Measurements from ENCODE around the gene MIOX.

Gene MIOX

GRCh38 chr22:50455201-50455600, 31.5 kb upstream of the MIOX start:
- no peak for DNase-seq

GRCh38 chr22:50456026-50456425, 30.6 kb upstream of the MIOX start:
- DNase-seq: no peak

DNA sequence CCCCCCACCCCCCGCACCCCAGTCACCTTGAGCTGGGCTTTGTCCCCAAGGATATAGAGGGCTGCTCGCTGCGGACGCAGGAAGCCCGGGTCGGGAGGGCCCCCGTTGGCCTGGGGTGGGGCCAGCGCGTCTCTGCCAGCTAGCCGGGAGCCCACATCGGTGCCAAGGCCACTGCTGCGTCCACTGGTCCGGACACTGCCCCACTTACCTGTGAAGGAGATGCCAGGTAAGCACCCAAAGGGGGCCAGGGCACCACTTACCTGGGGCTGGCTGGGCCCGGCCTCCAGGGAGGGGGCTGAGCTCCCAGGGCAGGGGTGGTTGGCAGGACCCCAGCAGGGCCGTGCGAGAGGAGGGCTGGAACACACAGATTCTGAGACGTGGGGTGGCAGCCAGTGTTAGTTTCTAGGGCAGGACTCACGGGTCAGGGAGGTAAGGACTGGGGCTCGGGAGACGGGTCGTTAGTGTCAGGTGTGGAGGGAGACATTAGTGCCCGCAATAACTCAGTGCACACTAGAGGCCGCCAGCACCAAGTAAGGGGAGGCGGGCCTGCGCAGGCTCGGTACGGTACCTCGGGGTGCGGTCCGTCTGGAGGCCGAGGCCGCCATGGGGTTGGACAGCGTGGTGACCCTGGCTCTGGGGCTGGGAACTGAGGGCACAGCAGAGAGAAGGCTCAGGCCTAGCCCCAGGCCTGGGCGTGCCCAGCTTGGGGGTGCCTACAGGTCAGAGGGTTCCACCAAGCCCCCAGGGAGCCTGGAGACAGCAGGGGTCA, 30.0 kb upstream of the MIOX start:
- DNase-seq: no peak

DNA sequence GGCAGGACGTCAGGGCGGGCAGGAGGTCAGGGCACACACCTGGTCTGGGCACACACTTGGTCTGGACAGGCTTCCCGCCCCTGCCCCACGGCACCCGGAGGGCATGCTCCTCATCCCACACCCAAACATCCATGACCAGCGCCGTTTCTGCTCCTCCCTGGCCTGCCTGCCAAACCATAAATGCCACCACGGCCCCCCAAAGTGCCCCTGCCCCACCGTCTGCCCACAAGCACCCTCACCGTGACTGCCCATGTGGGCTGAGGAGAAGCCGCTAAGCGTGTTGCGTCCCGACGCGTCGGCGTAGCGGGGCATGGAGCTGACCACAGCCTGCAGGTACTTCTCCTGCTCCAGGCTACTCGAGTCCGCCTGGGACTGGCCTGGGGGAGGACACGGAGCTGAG, 27.6 kb upstream of the MIOX start:
- no peak for DNase-seq

GRCh38 chr22:50459496-50460140, 27.0 kb upstream of the MIOX start:
- no peak for DNase-seq

GRCh38 chr22:50460938-50461337, 25.7 kb upstream of the MIOX start:
- DNase-seq: no peak

- no peak for DNase-seq
These were observed 25.1 kb upstream of the MIOX start for GRCh38 chr22:50461536-50461935.

DNA sequence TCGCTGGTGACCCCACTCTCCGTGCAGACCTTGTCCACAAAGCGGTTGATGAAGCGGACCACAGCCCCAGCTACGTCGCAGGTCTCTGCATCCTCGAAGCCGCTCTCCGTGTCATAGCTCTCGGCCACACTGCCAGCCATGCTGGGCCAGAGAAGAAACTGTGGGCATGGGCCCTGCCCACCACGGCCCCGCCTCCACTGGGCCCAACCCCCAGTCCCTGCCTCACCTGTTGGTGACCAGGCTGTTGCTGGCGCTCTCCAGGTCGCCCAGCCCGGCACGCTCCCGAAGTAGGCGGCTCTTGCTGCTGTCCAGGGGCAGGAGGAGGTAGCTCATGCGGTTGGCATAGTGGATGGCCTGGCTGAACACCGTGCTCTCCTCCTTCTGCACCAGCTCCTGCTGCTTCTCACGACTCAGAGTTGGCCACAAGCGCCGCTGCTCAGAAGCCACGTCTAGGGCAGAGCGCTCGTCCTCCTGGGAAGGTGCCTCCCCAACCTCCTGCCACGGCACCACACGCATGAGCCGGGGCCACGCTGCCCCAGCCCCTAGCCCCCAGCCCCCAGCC, 24.6 kb upstream of the MIOX start:
- no peak for DNase-seq

DNA sequence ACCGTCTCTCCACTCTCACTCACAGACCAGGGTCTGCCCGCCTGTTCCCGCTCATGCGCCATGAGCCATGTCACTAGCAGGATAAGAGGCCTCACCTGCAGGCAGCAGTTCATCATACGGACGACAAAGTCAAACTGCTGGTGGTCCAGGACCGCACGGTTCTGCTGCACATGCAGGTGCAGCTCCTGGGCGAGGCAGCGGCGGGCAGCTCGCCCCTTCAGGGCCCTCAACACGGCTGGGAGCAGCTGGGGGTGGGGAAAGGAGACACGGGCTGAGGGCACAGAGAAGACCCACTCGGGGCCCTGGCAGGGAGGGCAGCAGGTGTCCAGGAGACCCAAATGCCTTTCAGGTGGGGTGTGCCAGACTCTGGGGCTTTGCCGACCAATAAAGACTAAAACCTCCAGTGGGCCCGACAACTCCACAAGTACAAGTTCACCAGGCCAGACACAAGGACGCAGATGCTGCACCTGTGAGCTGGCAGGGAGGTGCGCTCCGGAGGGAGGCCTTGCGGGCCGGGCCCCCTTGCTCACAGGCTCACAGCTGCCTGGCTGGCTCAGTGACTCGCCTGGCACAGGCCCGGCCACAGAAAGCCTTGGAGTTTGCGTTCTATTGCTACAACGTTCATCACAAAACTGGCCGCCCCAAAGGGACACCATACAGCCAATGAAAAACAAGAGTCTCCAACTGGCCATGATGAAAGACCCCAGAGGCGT, 23.3 kb upstream of the MIOX start:
- no peak for DNase-seq

DNA sequence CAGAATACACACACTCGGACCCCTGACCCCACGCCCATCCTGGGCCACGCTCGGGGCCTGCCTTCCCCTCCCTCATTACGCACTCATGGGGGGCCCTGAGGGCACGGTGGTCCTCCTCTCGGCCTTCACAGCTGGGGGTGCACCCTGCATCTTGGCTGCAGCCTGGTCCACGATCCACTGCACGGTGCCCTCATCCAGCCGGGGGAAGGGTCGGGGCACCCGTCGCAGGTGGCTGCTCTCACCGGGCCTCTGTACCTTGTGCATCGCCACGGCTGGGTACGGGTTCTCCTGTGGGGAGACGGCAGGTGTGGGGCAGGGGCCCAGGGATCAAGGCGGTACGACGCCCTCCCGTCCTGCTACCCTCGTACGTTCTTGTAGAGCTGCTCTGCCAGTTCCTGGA, 22.2 kb upstream of the MIOX start:
- no peak for DNase-seq

DNA sequence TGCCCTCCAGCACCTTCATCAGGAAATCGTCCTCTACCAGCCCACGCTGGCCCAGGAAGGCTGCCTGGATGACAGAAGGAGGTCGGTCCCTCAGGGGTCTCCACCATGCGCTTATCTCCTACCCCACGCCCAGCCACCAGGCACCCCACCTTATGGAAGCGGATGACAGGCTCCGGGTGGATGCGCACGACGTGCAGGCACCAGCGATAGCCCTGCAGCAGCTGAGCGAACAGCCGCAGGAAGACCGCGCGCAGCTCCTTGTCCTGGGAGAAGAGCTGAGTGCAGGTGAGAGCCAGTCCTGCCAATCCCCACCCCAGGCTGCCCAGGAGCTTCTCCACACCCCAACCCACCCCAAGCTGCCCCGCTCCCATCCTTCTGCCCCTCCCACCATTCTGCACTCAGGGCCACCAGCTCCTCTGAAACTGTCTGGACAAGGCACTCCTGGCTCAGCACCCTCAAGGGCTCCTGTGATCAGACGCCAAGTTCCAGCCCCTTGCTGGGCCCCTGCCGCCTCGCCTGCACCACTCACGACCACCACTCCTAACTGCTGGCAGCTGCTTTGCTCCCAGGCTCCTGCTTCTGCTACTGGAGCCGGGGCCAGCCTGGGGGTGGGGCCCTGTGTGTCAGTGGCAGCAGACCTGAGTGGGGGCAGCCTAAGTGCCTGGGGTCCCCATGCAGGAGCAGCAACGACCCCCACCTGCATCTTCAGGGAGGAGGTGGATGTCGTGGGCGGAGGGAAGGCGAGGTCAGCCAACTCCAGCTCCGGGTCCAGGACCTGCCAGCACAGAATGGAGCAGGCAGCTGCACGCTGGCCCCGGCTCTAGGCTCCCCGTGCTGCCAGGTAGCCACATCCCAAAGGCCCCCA, 21.4 kb upstream of the MIOX start:
- DNase-seq: no peak

DNA sequence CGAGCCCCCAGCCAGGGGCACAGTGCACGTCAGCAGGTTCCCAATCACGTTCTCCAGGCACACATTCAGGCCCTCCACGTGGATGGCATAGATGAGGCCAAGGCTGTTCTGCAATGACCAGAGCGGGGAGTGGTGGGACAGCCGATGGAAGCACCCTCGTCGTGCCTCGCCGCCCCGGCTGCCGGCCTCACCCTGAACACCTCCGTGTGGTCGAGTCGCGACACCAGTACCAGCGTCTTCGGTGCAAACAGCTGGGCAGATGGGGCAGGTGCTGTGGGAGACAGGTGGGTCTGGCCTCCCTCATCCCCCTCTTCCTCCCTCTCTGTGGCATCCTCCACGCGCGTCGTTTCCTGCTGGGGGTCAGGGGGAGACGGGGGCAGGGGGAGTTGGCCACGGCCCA, 19.3 kb upstream of the MIOX start:
- no peak for DNase-seq

DNA sequence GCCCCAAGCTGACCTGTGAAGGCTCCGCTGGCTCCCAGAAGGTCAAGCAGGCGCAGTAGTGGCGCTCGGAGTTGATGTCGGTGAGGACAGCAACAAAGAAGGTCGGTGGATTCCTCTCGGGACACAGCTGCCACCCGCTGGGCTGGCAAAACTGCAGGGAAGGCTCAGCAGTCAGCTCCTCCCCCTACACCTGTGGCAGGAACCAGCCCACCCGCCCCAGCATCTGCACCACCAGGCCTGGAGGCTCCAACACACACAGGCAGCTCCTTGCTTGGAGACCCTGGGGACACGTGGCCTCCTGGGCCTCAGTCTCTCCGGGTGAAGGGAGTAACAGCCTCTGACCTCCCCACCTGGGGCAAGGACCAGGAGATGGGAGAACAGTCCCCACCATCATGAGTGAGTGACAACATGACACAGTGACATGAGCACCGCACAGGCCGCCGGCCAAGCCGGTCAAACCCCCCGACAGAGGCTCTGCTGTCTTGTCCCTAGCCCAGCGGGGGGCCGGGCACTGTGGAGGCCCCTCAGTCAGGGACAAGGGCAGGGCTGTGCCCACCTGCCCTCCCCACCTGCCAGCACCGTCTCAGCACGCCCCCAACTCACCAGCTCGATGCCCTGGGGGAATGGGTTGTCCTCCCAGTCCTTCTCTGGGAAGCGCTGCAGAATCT, 18.8 kb upstream of the MIOX start:
- DNase-seq: no peak

GRCh38 chr22:50468626-50469025, 18.0 kb upstream of the MIOX start:
- DNase-seq: no peak

DNA sequence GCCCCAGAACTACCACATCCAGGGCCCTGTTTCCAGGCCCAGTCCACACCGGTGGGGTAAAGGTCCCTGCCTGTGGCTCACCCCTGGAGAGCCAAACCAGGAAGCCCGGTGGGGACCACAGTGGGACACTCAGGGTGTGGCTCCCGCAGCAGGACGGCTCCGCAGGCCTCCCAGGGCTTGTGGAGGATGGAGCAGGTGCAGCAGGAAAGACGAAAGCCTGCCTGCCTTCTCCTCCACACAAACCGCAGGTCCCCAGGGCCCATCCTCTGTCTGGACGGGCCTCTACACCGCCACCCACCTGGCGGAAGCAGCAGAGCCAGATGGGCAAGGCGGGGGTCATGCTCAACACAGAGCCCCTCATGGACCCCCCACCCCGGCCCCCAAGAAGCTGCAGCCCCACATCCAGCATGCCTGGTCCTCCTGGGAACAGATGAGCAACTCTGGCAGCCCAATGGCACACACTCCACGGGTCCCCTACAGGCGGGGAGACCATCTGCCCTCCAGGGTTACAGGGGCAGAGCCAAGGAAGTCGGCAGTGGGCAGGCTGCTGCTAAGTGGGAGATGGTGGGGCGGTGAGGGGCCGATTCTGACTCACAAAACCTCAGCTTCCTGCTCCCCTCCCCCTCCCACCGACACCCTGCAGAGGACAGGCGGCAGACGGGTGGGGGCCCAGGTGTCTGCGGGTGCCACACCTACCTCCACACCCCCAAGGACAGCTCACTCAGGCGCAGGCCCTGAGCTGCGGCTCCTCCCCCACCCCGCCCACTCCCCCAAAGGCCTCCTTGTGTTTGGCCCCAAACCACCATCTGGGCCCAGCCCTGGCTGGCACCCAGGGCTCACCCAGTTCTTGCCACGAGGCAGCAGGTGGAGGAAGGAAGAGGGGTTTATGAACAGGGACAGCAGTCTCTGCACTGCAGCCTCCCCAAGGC, 17.0 kb upstream of the MIOX start:
- DNase-seq: peak; percentile 100

DNA sequence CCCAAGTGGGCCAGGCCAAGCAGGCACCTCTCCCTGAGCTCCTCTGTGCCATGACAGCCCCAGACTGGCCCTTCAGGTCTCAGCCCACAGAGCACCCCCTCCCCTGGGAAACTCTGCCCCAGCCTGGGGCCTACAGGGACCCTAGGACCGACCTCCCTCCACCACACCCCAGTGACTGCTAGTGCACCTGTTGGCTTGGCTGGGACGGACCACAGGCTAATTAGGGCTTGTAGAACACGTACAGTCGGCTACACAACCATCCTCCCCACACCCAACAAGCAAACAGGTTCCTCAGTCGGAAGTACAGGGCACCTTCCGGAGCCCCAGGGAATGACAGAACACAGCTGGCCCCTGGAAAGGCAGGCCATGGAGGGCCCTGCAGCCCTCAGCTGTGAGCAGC, 16.2 kb upstream of the MIOX start:
- DNase-seq: no peak

DNA sequence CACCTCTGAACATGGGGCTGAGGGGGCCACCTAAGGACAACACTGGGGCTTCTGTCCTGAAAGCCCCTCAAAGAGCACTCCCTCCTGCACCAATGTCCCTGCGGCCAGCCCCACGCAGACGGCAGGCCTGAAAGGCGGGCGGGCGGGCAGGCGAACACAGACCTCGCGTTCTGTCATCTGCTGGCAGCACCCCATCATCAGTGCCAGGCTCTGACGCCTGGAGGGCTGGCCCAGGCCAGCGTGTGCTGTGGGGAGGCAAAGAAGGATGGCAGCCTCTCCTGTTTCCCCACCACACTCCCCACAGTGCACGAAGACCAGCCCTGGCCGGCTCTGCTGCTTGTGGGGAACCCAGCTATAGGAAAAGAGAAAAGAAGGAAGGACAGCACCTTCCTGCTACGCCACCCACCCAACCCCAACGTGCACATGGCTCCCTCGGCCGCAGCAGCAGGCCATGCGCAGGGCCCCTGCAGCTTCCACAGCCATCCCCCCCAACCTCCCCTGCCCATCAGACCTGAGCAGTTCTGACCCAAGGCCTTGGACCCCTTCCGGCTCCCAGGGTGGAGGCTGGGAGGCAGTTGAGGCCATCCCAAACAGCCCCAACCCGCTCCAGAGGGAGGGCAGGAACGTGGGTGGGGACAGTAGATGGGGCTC, 15.3 kb upstream of the MIOX start:
- no peak for DNase-seq

DNA sequence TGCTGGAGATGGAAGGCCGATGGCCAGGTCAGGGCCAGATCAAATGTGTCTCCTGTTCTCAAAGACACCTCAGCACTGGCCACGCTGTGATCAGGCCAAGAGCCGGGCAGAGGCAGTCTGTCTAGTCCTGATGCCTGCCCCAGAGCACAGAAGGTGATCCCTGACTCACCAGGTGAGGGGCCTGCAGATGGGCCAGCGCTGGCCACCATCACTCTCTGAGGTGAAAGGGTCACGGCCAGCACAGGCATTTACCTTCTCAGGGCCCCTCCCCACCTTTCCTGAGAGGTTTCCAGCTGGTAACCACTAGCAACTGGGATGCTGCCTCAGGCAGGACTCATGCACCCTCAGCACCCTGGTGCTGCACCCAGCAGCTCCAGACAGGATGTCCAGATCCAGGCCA, 14.7 kb upstream of the MIOX start:
- no peak for DNase-seq

DNA sequence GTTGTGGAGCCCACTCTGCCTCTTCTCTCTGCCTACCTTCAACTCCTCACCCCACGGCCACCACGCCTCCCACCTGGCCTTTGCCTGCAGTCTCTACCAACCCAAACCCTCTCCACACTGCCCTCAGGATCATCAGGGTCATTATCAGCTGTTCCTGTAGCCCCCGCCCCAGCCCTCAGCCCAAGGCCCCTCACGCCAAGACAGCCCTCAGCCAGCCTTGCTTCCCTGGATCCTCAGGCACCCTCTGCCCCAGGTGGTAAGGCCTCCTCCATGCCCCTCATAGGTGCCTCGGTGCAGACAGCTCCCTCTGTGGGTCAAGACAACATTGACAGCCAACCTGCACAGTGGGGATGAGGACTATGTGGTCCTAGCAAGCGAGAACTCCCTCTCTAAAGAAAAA, 13.6 kb upstream of the MIOX start:
- DNase-seq: peak; percentile 59

DNA sequence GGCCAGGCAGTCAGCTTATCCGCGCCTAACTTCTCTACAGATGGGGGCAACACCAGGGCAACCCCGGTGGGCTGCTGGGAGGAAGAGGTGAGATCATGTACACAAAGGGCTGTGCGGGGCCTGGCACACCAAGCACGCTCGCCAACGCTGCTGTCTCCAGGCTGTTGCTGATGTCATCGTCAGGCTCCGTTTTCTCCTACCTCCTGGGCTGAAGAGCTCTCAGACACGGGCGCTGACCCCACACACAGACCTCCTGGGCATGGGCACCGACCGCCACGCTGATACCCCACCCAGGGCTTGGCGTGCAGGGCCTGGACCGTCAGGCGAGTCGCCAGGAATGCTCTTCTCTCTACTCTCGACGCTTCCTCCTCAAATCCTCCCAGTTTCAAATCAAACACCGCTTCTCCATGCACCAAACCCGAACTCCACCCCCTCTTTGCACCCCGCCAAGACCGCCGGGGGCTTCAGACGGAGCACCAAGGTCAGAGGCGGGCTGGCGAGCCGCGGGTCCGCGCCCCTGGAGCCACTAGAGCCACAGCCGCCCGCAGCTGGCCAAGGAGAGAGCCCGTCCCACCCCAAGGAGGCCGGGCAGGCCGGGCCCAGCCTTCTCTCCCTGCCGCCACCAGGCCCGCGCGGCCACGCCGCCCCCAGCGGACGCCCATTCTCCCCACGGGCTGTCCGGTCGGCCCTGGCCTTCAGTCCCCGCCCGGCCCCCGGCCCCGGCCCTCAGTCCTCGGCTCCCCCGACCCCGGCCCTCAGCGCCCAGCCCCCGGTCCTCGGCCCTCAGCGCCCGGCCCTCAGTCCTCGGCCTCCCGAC, 12.6 kb upstream of the MIOX start:
- no peak for DNase-seq

Measured in CD4-positive, alpha-beta T cell treated with Interleukin-4 for 4 hours (primary cell).